DOHH2 (cell line): ENCODE results near the gene CARS2.

Experiments used
- H3F3A ChIP-seq: fragments of 200-600 bp; sonication (generic), shearing (Covaris generic); 2 replicates; pipeline ENCODE4 v1.6.0; 2016; ENCODE audit warnings: antibody characterized with exemption, mild to moderate bottlenecking; ENCODE audit not compliant: control insufficient read depth, insufficient read depth
- H3K27ac ChIP-seq: fragments of 200-600 bp; sonication (generic); 2 replicates; pipeline ENCODE4 v1.5.1; 2014; ENCODE audit warnings: low read depth, mild to moderate bottlenecking, low read length, moderate library complexity
- H3K27me3 ChIP-seq: fragments of 200-600 bp; sonication (generic); 2 replicates; pipeline ENCODE4 v1.6.1; 2014; ENCODE audit warnings: mild to moderate bottlenecking, low read length, mixed read lengths; ENCODE audit not compliant: control insufficient read depth
- H3K36me3 ChIP-seq: fragments of 200-600 bp; sonication (generic); 2 replicates; pipeline ENCODE4 v1.6.1; 2014; ENCODE audit warnings: mild to moderate bottlenecking, low read length, moderate library complexity, mixed read lengths; ENCODE audit not compliant: control insufficient read depth
- H3K4me1 ChIP-seq: fragments of 200-600 bp; sonication (generic); 2 replicates; pipeline ENCODE4 v1.6.1; 2014; ENCODE audit warnings: mild to moderate bottlenecking, low read length, mixed read lengths; ENCODE audit not compliant: control insufficient read depth
- H3K4me2 ChIP-seq: fragments of 200-600 bp; sonication (generic); 2 replicates; pipeline ENCODE4 v1.6.0; 2014; ENCODE audit warnings: mild to moderate bottlenecking, low read length, moderate library complexity
- H3K4me3 ChIP-seq: fragments of 200-600 bp; sonication (generic); 2 replicates; pipeline ENCODE4 v1.5.1; 2014; ENCODE audit warnings: mild to moderate bottlenecking, low read length, mixed read lengths
- H3K79me2 ChIP-seq: fragments of 200-600 bp; sonication (generic); 2 replicates; pipeline ENCODE4 v1.6.1; 2014; ENCODE audit warnings: mild to moderate bottlenecking, low read length, mixed read lengths; ENCODE audit not compliant: control insufficient read depth
- H3K9me2 ChIP-seq: fragments of 200-600 bp; sonication (generic); replicated peaks from 2 replicates; pipeline ENCODE4 v1.6.1; 2014; ENCODE audit warnings: mild to moderate bottlenecking, low read length, mixed read lengths; ENCODE audit not compliant: control insufficient read depth
- H3K9me3 ChIP-seq: fragments of 200-600 bp; sonication (generic); 2 replicates; pipeline ENCODE4 v1.6.1; 2014; ENCODE audit warnings: antibody characterized with exemption, low read length, mixed read lengths; ENCODE audit not compliant: control insufficient read depth, insufficient read depth
- H4K20me1 ChIP-seq: fragments of 200-600 bp; sonication (generic); 2 replicates; pipeline ENCODE4 v1.6.0; 2014; ENCODE audit warnings: low read depth, mild to moderate bottlenecking, antibody characterized with exemption, low read length, moderate library complexity; ENCODE audit not compliant: control insufficient read depth, insufficient read depth
- EZH2phosphoT487 ChIP-seq: fragments of 200-600 bp; sonication (generic); IDR thresholded peaks from 2 replicates; pipeline ENCODE4 v1.6.1; 2017; ENCODE audit warnings: borderline replicate concordance, mild to moderate bottlenecking, antibody characterized with exemption, low read length, moderate library complexity, mixed read lengths
- TF ChIP-seq, protein P1 (sequence below): fragments of 200-600 bp; sonication (generic); IDR thresholded peaks from one replicate; pipeline ENCODE4 v1.5.1; 2014; ENCODE audit warnings: antibody characterized with exemption, mild to moderate bottlenecking, low read depth, low read length; ENCODE audit not compliant: poor library complexity, severe bottlenecking

CARS2 gene

DNA sequence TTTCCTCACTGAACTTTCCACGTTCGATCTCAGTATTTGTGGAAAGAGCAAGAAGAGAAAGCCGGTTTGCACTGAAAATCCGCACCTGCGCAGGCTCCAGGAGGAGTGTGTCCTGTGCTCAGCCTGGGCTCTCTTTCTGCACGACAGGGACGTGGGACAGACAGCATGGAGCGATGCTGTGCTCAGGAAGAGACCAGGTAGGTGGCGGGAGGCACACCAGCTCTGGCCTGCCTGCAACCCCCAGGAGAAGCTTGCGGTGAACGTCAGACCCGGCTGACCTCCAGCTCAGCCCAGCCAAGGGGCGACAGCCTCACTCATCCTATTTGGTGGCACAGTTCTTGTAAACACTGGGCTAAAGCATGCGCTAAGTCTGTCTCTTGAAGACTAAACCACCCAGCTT is 54.6 kb downstream of the CARS2 start:
- H3K36me3 ChIP-seq = peaks cover 38% of the 10 kb centered on the region
- no peaks in the 10 kb centered on the region for H3K27me3 ChIP-seq
- H4K20me1 ChIP-seq = no peaks in the 10 kb centered on the region
- no peaks in the 10 kb centered on the region for H3K9me3 ChIP-seq
- no peak overlapping the region for H3K4me2 ChIP-seq
- H3K4me3 ChIP-seq = no peak overlapping the region
- H3K9me2 ChIP-seq = no peaks in the 10 kb centered on the region
- no peaks in the 10 kb centered on the region for H3K79me2 ChIP-seq
- TF ChIP-seq, protein P1, sequence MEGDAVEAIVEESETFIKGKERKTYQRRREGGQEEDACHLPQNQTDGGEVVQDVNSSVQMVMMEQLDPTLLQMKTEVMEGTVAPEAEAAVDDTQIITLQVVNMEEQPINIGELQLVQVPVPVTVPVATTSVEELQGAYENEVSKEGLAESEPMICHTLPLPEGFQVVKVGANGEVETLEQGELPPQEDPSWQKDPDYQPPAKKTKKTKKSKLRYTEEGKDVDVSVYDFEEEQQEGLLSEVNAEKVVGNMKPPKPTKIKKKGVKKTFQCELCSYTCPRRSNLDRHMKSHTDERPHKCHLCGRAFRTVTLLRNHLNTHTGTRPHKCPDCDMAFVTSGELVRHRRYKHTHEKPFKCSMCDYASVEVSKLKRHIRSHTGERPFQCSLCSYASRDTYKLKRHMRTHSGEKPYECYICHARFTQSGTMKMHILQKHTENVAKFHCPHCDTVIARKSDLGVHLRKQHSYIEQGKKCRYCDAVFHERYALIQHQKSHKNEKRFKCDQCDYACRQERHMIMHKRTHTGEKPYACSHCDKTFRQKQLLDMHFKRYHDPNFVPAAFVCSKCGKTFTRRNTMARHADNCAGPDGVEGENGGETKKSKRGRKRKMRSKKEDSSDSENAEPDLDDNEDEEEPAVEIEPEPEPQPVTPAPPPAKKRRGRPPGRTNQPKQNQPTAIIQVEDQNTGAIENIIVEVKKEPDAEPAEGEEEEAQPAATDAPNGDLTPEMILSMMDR = no peak
- TF ChIP-seq EZH2phosphoT487 = no peak
- H3K27ac ChIP-seq = no peak overlapping the region
- H3K4me1 ChIP-seq = no peaks in the 10 kb centered on the region
- H3F3A ChIP-seq = no peaks in the 10 kb centered on the region

DNA sequence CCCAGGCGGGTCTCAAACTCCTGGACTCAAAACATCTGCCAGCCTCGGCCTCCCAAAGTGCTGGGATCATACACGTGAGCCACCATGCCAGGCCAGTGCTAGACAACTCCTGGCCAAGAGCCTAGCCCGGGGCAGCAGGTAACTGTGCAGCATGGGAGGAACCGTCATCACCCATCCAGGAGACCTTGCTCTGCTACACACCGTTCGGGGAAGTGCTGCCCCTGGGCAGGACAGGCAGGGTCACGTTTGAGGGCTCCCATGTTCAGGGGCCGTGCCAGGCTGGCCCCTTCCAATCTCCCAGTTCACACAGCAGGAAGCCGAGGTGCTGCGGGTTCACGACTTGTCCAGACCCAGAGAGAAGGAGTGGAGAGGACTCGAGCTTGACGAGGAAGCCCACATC is 55.5 kb downstream of the CARS2 start:
- H3K27ac ChIP-seq = no peak overlapping the region
- H3K4me2 ChIP-seq = no peak overlapping the region
- no peak overlapping the region for H3K4me3 ChIP-seq
- peaks cover under 1% of the 10 kb centered on the region; the same call in 1 of the 2 replicates for H3K4me1 ChIP-seq
- H3K27me3 ChIP-seq = no peaks in the 10 kb centered on the region
- TF ChIP-seq EZH2phosphoT487 = no peak
- TF ChIP-seq, protein P1 = no peak
- H4K20me1 ChIP-seq = no peaks in the 10 kb centered on the region
- H3K9me3 ChIP-seq = no peaks in the 10 kb centered on the region
- H3K79me2 ChIP-seq = no peaks in the 10 kb centered on the region
- peaks cover 39% of the 10 kb centered on the region for H3K36me3 ChIP-seq
- no peaks in the 10 kb centered on the region for H3F3A ChIP-seq
- H3K9me2 ChIP-seq = no peaks in the 10 kb centered on the region

DNA sequence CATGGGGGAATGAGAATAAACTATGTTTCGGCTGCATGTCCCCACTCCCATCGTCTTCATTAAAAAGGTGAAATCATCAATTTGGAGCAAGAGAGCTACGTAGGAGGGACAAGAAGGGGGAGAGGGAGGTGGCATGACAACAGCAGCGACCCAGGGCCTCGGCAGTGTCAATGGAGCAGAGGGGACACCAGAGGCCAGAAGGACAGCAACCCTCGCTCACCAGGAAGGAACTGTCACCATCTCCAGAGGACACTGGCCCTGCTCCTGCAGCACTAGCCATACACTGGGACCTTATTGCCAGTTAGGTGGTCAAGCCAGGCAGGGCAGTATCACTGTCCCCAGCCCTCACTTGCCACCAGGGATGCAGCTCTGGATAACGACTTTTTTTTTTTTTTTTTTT is 56.4 kb downstream of the CARS2 start:
- no peaks in the 10 kb centered on the region for H3K79me2 ChIP-seq
- H3K27ac ChIP-seq = no peak overlapping the region
- no peak overlapping the region for H3K4me3 ChIP-seq
- H3K27me3 ChIP-seq = no peaks in the 10 kb centered on the region
- H3F3A ChIP-seq = no peaks in the 10 kb centered on the region
- H3K36me3 ChIP-seq = peaks cover 43% of the 10 kb centered on the region
- TF ChIP-seq, protein P1 = no peak
- no peak for TF ChIP-seq EZH2phosphoT487
- no peaks in the 10 kb centered on the region for H3K9me3 ChIP-seq
- H3K4me2 ChIP-seq = no peak overlapping the region
- H4K20me1 ChIP-seq = no peaks in the 10 kb centered on the region
- H3K4me1 ChIP-seq = peaks cover 8% of the 10 kb centered on the region
- H3K9me2 ChIP-seq = no peaks in the 10 kb centered on the region
